Stimulated activated CD8-positive, alpha-beta memory T cell treated with anti-CD3 and anti-CD28 coated beads, Interleukin-4, amount 100 ng/mL, for 4 hours (primary cell): Measurements from ENCODE around the gene KCNMA1.
A peak's percentile ranks its signal among the peaks of the same experiment; 100 is the strongest.

ENCODE experiments used
- DNase-seq, 2 donors: peaks; one replicate each; pipeline ENCODE4 v3.0.0-alpha.2; 2020; ENCODE audit warnings: low read depth in 2 of 2, low spot score in 1 of 2

KCNMA1 gene

DNA sequence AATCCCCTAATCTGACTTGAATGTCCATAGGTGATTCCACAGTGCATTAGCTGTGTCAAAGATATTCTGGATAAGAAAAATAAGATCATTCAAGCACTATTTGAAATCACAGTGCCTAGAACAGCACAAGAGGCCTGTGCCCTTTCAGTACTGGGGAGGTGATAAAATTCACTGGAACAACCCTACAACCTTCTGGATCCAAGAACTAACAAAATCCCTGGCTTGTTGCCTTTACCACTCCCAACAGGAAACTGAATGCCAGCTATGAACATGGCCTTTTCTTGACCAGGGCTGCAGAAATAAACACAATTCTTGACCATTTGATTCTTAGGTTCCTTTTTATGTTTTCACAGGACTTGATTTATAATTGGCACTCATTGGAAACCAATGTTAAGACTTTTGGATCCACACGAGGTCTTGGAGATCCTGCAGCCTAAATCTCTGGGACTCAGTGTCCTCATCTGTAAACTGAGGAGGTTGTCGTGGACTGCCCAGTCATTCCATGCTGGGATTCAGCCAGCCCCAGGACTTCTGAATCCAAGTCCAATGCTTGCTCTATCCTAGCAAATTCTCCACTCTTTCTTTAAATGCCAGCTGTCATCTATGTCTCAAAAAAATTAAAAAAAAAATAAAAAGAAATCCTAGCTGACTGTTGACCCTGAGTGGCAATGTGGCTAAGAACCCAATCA is 624.7 kb downstream of the KCNMA1 start:
- no peak for DNase-seq

DNA sequence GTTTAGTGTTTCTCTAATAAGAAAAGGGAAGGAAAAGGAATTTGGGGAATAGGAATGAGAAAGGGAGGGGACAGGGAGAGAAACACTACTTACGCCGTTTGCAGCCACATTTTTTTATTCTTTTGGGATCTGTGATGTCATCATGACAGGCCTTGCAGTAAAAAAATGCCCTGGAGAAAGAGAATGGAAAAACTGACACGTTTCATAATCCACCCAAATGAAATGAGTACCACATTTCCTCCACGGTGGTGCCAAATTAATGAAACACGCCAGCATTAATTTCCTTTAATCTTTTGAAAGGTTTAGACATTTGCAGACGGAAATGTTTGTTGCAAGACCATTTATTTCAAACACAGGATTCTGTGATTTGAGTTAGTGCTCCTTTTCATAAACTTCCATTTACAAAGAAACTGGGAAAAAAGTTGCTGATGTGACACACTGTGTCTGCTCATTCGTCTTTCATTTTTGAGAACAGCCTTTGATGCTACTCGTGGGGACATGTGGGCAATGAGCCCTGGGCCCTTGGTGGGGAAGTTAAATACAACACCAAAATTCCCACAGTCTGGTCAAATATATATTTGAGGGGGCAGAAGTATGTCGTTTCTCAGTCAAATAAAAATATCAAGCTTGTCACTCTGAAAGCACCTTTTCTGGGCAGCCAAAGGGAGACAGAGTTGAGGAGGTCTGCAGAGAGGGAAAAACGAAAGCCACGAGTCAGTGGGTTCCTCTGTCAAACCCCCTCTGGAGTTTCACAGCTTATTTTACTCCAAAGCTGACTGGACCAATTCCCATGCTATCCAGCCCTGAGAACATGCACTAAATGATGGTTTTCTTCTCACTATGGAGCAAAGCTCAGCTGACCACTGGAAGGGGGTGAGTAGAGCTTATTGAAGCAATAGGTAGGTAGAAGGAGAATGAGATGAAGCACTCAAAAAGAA is 625.5 kb downstream of the KCNMA1 start:
- DNase-seq = no peak

DNA sequence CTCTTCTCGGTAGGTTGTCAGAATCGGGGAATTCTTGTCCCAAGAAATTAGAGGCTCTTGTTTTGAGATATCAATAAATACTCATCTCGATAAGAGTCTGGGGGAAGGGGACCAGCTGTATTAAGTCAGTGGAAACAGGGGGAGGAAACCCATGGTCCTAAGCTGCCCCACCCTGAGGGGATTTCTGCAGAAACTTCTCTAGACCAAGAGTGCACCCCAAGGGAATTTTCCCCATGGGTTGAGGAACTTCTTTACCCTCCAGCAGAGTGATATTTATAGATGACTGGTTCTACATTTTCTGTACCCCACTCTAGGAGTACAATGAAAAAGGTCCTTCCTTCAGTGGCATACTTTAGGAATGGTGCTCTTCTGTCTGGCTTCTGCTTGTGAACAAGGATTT is 627.2 kb downstream of the KCNMA1 start:
- no peak for DNase-seq

DNA sequence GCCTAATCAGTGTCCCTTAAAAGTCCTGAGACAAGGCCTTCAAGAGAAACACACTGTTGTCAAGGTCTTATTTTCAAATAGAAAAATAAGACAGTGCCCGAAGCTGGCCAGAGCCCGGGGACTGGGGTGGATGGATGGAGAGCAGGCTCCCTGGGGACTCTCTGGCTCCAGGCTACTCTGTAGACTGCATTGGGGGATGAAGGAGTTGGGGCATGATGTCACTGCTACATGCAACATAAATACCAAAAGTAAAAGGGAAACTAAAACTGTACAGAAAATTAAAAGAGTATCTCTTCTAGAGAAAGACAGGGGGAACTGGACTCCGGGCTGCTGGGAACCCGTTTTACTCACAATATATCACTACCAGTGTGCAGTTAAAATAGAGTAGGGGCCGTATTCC is 629.8 kb downstream of the KCNMA1 start:
- no peak for DNase-seq

DNA sequence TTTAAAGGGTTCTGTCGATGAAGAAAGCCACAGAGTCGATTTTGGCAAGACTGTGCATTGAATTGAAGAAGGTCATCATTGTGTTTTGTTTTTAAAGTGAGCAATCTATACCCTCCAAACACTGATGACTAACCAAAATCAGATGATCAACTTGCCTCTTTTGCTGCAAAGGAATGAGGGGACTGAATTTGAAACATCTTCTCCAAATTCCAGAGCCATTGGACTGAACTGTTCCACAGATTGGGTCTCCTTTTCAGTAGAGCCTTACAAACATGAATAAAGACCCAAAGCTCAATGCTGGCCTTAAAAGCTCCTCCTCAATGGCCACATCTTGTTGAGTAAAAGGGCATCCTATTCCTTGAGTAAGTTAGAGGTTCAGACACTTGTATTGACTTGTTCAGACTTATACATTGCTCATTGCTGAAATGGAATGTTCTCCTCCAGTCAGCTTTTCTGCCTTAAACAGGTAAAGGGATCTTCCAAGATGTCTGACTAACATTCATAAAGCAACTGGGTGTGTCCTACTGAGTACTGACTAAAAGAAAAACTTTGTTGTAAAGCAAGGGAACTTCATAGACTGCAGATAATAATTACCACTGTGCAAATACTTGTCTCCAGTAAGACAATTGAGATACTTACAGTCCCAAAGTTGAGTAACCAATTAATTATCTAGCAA is 630.6 kb downstream of the KCNMA1 start:
- DNase-seq = no peak

DNA sequence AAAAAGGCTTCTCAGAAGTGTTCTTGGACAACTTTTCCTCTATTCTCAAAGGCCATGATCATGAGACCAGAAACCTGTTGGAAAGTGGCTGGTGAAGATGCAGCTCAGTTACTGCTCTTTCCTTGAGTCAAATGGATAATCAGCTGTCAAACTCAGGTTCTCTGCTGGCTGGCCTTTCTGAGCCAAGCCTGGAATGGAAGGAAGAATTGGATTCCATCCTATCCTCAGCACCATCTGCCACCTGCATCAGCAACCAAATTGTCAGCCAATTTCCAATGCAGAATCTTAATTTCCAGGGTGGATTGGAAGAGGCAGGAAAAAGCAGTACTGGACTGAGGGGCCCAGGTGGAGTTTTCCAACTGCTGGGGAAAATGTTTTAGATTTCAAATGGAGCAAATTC is 631.7 kb downstream of the KCNMA1 start:
- DNase-seq = no peak

DNA sequence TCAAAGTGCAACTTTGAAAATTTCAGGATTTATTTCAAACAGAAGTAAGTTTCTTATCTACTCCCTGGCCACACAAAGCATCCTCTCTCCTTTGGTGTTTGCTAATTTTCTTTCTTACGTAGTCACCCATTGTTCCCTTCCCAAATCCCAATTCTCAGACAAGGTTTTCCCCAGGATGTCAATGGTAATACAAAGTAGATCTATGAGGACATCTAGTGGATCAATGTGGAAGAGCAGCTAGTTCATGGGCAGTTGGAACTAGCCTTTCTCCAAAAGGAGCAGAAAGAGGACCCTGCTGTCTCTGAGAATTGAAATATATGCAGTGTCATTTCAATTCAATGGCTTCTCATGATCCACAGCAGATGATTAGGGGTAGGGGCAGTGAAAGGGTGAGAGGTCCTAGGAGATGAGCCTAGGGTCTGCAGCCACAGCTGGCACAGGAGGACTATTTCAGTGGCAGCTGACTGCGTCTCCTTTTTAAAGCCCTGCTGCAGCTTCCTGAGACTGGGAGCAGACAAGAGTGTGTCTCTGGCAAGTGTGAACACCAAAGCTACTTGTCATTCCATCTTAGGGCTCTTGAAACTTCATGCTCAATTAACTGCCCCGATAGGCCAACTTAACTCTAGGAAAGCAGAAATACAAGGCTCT is 632.6 kb downstream of the KCNMA1 start:
- DNase-seq = no peak

DNA sequence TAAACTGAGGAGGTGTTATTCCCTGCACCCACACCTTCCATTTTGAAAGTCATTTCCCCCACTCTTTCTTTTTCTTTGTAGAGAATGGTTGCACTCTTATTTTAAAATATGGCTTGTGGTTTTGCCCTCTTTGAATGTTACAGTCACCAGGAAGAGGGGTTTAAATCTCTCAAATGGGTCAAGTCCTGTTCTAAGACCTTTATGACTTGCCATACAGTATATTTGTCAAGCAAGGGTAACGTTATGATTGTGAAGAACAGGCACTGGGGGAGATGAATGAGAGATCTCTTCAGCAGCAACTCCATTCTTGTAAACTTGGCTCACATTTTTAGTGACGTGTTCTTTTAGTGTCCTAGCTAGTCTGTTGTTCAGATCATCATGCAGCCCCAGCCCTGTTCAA is 634.7 kb downstream of the KCNMA1 start:
- no peak for DNase-seq

DNA sequence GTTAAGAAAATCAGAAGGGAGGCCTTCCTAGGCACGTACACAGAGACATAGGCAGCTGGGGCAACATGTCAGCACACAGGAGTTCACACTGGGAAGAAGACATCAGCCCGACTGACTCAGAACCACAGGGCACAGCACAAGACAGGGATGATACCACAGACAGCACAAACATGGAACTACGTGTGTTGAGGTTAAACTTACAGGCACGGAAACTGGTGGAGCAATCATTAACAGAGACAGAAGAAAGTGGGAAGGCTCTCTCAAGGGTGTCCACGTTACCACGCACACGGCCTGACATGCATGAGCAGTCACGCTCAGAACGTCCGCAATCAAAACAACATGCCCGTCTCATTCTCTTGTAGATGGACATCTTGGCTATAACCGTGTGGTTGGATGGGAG is 636.4 kb downstream of the KCNMA1 start:
- DNase-seq = no peak

DNA sequence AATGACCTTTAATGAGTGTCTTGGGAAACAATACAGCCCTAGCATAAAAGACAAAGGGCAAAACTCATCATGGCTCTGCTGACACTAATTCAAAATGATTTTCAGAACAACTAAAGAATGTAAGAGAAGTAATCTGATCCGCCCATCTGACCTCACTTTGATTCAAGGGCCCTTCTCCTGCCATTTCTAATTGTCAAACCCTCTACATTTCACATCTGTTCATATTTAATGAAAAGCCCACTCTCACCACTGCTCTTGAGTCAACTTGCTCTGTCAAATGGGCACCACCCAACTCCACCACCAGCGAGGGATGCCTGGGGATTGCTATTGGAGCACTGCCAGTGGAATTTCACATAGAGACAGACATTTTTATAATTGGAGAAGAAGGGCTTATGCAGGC is 639.2 kb downstream of the KCNMA1 start:
- DNase-seq = no peak

DNA sequence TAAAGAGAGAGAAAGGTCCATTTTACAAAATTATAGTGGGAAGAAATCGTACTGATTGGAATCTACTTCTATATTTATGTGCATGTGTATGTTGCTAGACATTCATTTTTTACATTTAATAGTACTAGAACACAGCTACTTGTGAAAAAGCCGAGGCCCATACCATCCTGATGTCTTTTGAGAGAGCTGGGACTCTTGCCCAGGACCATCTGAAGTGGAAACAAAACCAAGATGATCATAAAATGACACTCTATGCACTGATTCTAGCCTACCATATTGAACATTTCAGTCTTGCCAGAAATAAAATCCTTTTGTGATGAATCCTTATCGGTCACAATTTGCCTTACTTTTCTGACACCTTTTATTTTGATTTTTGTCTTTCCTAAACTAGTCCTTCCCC is 640.0 kb downstream of the KCNMA1 start:
- DNase-seq = no peak

DNA sequence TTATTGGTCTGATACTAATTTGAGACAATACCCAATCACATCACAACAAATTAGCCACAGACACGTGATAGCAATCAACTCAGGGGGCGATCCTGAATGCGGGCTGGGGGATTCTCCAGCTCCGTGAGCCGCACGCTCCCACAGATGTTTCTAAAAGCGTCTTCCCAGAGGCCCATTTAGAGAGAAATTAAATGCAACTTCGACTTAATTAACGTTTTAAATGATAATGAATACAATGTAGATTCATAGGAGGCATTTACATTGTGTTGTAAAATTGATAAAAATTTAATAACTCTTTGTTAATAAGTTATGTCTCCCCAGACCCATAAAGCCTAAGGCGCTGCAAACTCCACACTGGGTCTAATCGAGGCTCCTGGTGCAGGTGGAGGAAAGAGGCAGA is 642.6 kb downstream of the KCNMA1 start:
- no peak for DNase-seq

DNA sequence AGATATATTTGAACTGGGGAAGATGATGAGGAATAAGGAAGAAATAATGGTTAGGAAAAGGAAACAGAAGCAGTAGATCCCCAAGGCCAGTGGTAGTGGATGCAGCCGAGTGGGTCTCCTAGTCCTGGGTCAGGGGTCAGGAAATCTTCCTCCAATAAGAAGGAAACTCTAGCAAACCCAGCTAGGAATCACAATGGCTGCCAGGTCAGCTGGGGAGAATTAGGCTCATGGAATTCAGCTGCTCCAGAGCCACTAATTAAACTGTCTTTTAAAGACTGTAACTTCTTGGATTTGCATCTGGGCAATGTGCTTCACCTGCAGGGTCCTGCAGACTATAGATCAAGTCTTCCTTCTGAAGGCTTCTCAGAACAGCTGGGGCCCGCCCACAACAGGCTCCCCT is 644.4 kb downstream of the KCNMA1 start:
- no peak for DNase-seq

DNA sequence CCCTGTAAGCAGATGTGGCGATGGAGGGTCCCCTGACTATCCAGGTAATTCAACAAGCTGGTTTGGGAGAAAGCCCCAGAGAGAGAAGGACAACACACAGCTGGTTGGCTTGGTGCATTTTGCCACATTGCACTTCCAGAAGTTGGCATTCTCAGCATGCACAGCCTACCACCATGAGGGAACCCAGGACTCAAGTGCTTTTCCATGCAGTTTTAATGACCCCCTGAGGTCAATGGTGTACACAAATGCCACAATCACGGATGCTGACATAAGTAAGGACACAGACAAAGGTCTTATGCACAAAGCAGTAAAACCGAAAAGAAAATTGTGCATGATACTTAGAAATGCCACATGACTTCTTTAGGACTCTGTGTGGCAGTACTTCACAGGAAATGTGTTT is 645.1 kb downstream of the KCNMA1 start:
- no peak for DNase-seq

DNA sequence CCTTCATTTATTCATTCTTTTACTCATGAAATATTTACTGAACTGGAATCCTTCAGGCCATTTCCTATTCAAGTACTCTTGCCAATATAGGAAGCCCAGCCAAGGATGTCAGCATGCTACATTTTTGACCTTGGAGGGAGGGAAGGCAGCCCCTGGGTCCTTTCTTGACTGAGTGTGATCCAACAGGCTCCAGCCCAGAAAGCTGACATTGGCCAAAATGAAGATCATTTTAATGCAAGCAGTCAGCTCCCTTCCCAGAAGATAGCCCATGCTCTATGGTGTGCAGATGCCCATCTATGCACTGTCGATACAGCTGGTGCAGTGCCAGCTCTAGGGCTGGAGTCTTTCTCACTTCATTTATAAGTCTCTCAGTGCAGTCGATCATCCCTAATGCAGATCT is 646.0 kb downstream of the KCNMA1 start:
- DNase-seq = no peak

DNA sequence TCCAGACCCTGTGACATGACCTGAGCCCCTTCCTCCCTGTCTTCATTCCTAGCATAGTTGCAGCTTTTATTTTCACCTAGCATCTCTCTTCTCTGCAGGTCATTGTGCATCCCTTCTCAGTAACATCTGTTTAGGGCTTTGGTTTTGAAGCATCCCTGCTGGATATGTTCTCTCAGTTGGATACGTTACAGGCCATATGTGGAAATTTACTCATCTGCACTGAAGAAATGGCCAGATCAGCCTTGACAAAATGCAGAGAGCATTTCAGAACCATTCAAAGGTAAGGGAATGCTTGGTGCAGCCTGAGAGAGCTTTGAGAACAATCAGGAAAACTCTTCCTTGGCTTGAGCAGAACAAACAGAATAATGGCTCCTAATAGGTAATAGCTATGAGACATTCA is 647.0 kb downstream of the KCNMA1 start:
- no peak for DNase-seq

DNA sequence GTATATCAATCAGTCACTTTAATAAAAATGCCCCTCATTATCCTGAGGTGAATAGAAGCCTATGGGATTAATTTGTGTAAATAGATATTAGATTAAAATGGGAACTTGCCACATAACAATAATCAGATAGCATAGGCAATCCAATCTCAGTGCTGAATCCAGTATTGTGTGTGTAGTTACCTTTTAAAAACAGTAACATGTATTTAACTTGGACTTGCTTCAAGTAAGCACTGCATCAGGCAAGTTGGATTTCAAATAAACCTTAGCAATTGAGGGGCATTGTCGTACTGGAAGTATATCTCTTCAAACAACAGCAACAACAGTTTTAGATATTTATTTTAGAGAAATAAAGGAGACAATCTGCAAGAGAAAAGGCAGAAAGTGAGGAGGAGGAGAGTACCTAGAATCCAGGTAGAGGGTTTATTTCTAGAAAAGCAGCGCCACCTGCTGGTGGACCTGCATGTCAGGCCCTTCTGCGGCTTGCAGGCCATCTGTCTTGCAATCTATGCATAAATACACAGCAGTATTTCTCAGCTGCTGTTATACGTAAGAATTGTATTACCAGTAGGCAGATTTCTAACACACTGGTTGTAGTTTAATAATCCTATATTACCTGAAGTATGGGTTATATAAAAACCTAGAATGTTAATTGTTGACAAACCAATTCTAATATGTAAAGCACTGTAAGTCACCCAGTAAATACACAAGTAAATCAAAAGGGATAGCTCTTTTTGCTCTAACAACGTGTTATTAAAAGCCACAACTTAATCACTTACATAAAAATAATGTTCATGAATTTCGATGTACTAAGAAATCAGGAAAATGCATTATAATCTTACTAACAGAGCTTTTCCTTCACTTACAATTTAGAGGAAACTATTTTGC is 652.8 kb downstream of the KCNMA1 start:
- DNase-seq = peak; percentile 9 to 24

DNA sequence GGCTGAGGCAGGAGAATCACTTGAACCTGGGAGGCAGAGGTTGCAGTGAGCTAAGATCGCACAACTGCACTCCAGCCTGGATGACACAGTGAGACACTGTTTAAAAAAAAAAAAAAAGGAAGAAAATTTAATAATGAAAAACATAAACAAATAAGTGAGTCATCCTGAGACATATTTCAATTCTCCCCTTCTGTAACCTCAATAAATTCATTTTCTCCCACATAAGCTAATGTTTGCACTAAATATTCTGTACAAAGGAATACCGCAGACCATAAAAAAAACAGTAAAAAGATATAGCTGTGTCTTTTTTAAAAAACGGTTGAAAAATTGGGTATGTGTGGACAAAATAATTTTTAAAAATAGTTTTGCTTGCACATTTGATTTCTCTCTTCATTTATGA is 654.0 kb downstream of the KCNMA1 start:
- DNase-seq = no peak

DNA sequence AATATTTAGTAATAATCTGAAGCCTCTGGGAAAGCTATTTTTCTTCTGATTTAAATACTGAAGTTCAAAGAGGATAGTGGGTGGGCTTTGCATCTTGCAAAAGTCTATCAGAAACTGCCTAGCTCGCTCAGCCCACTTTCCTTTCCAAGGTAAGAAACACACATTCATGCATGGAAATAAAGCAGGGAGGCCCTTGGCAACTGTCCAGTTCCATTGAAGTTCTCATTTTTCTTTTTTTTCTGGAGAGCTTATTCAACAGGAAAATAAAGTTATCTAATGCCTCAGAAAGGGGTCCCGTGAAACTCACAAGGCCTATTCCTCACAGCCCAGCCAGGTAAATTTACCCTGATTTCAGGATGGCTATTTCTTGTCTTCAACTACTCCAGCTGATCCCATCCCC is 654.9 kb downstream of the KCNMA1 start:
- no peak for DNase-seq

DNA sequence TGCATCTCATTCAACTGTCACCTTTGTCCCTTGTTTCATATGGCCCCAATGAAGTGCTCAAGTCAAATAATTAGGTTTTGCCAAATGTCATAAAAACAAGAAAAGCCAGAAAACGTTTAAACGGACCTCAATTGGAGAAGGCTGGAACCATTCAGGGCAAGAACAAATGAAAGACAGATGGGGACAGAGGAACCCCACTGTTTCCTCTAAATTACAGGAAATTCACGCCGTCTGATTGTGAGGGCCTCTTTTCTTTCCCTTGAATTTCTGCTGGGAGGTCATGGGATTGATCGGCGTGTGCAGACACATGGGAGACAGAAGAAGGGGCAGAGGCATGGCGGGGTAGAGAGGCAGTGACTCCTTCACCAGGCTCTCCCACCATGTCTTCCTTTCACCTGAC is 656.4 kb downstream of the KCNMA1 start:
- no peak for DNase-seq

DNA sequence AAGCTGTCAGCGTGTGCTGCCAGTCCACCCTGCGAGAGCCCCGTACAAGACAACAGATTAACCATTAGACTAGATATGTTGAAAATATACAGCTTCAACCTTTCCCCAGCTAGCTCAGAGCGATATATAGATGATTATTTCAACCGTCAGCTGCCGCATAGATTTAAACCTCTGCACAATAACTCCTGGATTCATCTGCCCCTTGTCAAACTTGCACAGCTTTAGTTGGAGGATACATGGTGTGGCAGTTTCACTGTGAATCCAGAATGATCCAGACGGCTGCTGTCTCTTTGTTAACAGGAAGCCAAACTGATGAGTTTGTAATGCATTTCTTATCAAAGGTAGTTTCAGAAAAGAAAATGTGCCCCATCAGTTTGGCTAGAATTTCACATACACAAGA is 659.7 kb downstream of the KCNMA1 start:
- DNase-seq = no peak
